SH-SY5Y (cell line): ENCODE measurements around the gene SF3B6.

ENCODE experiments used
- GATA2 ChIP-seq: IDR thresholded peaks from 2 replicates; pipeline ENCODE4 v1.6.1; 2011; ENCODE audit warnings: mild to moderate bottlenecking, low read depth, low read length
- GATA3 ChIP-seq: IDR thresholded peaks from 2 replicates; pipeline ENCODE4 v1.6.1; 2011; ENCODE audit warnings: low read depth, mild to moderate bottlenecking, low read length, moderate library complexity

DNA sequence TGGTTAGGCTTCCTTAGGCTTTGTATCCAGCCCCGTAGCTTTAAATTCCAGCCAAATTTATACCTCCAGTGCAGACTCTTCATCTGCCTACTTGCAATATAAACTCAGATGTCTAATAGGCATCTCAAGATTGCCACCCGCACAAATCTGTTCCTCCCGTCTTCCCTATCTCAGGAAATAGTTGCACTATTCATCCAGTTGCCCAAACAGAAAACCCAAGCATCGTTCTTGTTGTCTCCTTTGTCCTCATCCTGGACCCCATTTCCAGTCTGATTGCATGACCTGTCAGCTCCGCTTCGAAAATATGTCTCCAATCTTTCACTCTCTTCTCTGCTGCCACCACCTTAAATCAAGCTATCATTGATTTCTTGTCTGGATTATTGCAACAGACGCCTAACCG lies 24.3 kb downstream of the SF3B6 start:
- no peak for TF ChIP-seq GATA2
- no peak for TF ChIP-seq GATA3
